ENCODE data around the gene IGF1R. TPM values are rescaled to one million over a fixed set of nuclear protein-coding genes. Genes with fewer than 3 reads are reported as not detected.
A peak's percentile ranks its signal among the peaks of the same experiment; 100 is the strongest.

IGF1R gene
- total RNA-seq, 2 donors from 2014 or later: 115 to 119 TPM

GRCh38 chr15:98746375-98747155 lies 98.2 kb downstream of the IGF1R start:
- H3K36me3 ChIP-seq (ENCODE audit: control insufficient read depth, insufficient read depth, low read length): no peaks in the 10 kb centered on the region
- no peaks in the 10 kb centered on the region for H3K27me3 ChIP-seq (ENCODE audit: control insufficient read depth, insufficient read depth, low read length, poor library complexity, severe bottlenecking)
- H3K27me3 Mint-ChIP-seq (ENCODE audit: insufficient read depth): no peaks in the 10 kb centered on the region
- H3K27ac ChIP-seq (ENCODE audit: low read depth, low read length): no peak overlapping the region
- 93 to 95% methylated on average over 7 of the region's 8 CpGs for WGBS, 2 experiments (ENCODE audit: insufficient coverage in 1 of 2, insufficient read length in 1 of 2)
- H3K4me3 ChIP-seq (ENCODE audit: low read length): no peak overlapping the region
- peaks cover 2% of the 10 kb centered on the region for H3K36me3 Mint-ChIP-seq (ENCODE audit: low read depth)
- TF ChIP-seq CTCF (conservative IDR thresholded peaks at IDR 0.05): no peak
- no peak overlapping the region for H3K4me3 Mint-ChIP-seq
- H3K4me1 Mint-ChIP-seq: peaks cover 51% of the 10 kb centered on the region
- peak overlapping the region; percentile 62 for H3K27ac Mint-ChIP-seq
- H3K4me1 ChIP-seq (ENCODE audit: control insufficient read depth, insufficient read depth, low read length): no peaks in the 10 kb centered on the region
- DNase-seq: no peak
- H3K9me3 Mint-ChIP-seq: no peaks in the 10 kb centered on the region
- H3K9ac ChIP-seq (ENCODE audit: extremely low read depth, low read length, poor library complexity, severe bottlenecking): no peak overlapping the region
- no peaks in the 10 kb centered on the region for H3K9me3 ChIP-seq (ENCODE audit: control insufficient read depth, low read length)

GRCh38 chr15:98751767-98752166 lies 103.4 kb downstream of the IGF1R start:
- H3K27ac ChIP-seq (ENCODE audit: low read depth, low read length): no peak overlapping the region
- no peak overlapping the region for H3K4me3 Mint-ChIP-seq
- H3K36me3 Mint-ChIP-seq (ENCODE audit: low read depth): no peaks in the 10 kb centered on the region

More at GRCh38 chr15:98751767-98752166, 103.4 kb downstream of the IGF1R start:
- no peak for TF ChIP-seq CTCF (conservative IDR thresholded peaks at IDR 0.05)
- no peaks in the 10 kb centered on the region for H3K27me3 Mint-ChIP-seq (ENCODE audit: insufficient read depth)
- H3K9me3 ChIP-seq (ENCODE audit: control insufficient read depth, low read length): no peaks in the 10 kb centered on the region
- no peak overlapping the region for H3K9ac ChIP-seq (ENCODE audit: extremely low read depth, low read length, poor library complexity, severe bottlenecking)
- peak overlapping the region; percentile 9 for H3K27ac Mint-ChIP-seq
- no peak for DNase-seq
- peaks cover 30% of the 10 kb centered on the region for H3K4me1 Mint-ChIP-seq
- 93 to 100% methylated on average over 1 to 3 of the region's 4 CpGs for WGBS, 2 experiments (ENCODE audit: insufficient coverage in 1 of 2, insufficient read length in 1 of 2)
- H3K4me3 ChIP-seq (ENCODE audit: low read length): no peak overlapping the region
- no peaks in the 10 kb centered on the region for H3K36me3 ChIP-seq (ENCODE audit: control insufficient read depth, insufficient read depth, low read length)
- no peaks in the 10 kb centered on the region for H3K27me3 ChIP-seq (ENCODE audit: control insufficient read depth, insufficient read depth, low read length, poor library complexity, severe bottlenecking)
- no peaks in the 10 kb centered on the region for H3K4me1 ChIP-seq (ENCODE audit: control insufficient read depth, insufficient read depth, low read length)
- no peaks in the 10 kb centered on the region for H3K9me3 Mint-ChIP-seq
